Kidney epithelial cell (primary cell): Measurements from ENCODE around the gene MUC16. TPM values are rescaled to one million over a fixed set of nuclear protein-coding genes. Genes with fewer than 3 reads are reported as not detected.

Experiments
- DNase-seq: peaks from one replicate; pipeline ENCODE4 v3.0.0-alpha.2; 2010; ENCODE audit warnings: low read depth
- H3K27me3 ChIP-seq: 2 replicates; pipeline ENCODE4 v1.6.0; 2011; ENCODE audit warnings: low read length; ENCODE audit not compliant: control insufficient read depth, insufficient read depth
- H3K36me3 ChIP-seq: 2 replicates; pipeline ENCODE4 v1.5.1; 2011; ENCODE audit warnings: low read length; ENCODE audit not compliant: control insufficient read depth, insufficient read depth
- H3K4me3 ChIP-seq: 2 replicates; pipeline ENCODE4 v1.5.1; 2011; ENCODE audit warnings: low read depth, mild to moderate bottlenecking, control low read depth, low read length
- CTCF ChIP-seq: IDR thresholded peaks from 2 replicates; pipeline ENCODE4 v1.5.1; 2011; ENCODE audit warnings: mild to moderate bottlenecking, moderate library complexity, low read length, control low read depth, inconsistent platforms; ENCODE audit not compliant: insufficient read depth, poor library complexity, severe bottlenecking
- total RNA-seq: library from RNA; depleted of rRNA; stranded (reverse); fragments of >200 nt; gene quantifications from 2 replicates; pipeline ENCODE4 v1.2.3, GENCODE V29; 2015

MUC16 gene
- total RNA-seq, 1 donor from 2014 or later, result 0.50 TPM

- TF ChIP-seq CTCF, result no peak
- no peak overlapping the region for H3K4me3 ChIP-seq
- no peaks in the 10 kb centered on the region for H3K36me3 ChIP-seq
- no peaks in the 10 kb centered on the region for H3K27me3 ChIP-seq
- no peak for DNase-seq
Measured at GRCh38 chr19:9011875-9012274, 1.7 kb upstream of the MUC16 start.

- no peak overlapping the region for H3K4me3 ChIP-seq
- H3K27me3 ChIP-seq, result no peaks in the 10 kb centered on the region
- TF ChIP-seq CTCF, result no peak
- no peaks in the 10 kb centered on the region for H3K36me3 ChIP-seq
- no peak for DNase-seq
Measured at GRCh38 chr19:9010693-9011092, 484 bp upstream of the MUC16 start.

- no peak for TF ChIP-seq CTCF
- Histone ChIP-seq H3K36me3 (no peaks in the 10 kb centered on the region), H3K27me3 (no peaks in the 10 kb centered on the region), H3K4me3 (no peak overlapping the region)
- DNase-seq, result no peak
Measured at GRCh38 chr19:9009431-9009830, 778 bp downstream of the MUC16 start.

DNA sequence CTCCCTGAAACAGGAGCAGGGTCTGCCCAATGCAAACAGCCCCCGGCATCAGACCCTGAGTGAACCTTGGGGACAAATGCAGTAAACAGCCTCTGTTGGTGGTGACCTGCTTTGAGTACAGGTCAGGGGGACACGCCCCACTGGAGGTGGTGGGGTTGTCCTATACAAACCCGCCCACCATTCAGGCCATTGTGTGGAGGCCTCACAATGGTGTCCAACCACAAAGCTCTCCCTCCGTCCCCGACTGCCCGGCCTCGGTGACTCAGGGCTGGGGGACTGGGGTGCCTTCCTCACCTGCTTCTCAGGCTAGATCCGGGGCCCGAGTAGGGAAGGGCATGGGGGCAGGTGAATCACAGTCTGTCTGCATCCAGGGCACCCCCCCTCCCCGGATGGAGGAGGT lies 1.5 kb downstream of the MUC16 start:
- H3K27me3 ChIP-seq, result no peaks in the 10 kb centered on the region
- H3K36me3 ChIP-seq, result no peaks in the 10 kb centered on the region
- no peak for DNase-seq
- TF ChIP-seq CTCF, result no peak
- no peak overlapping the region for H3K4me3 ChIP-seq

DNA sequence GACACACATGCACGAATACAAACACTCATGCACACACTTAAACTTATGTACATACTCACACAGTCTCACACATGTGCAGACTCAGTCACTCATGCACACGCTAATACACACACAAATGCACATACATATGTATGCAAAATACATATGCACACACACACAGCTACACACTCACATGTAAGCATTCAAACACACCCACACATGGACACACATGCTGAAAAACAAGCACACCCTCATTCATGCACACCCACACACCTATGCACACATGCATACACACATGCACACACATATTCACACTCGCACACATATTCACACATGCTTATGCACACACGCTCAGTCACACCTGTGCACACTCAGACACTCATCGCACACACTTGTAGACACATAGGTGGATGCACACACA lies 9.3 kb downstream of the MUC16 start:
- TF ChIP-seq CTCF, result no peak
- Histone ChIP-seq H3K4me3 (no peak overlapping the region), H3K27me3 (no peaks in the 10 kb centered on the region), H3K36me3 (no peaks in the 10 kb centered on the region)
- DNase-seq, result no peak

DNA sequence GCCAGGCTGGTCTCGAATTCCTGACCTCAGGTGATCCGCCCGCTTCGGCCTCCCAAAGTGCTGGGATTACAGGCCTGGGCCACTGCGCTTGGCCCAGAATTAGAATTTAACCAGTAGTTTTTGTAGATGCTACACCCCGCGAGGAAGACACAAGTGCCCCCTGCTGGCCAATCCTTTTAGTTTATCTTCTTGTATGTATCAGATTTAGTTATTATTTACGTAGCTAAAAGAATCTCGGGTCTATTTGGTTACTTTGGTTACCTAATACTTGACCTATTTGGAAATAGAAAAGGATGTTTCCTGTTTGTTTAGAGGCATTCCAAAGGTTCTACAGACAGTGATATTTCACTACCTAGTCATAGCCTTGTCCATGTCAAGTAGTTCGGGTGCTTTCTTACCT lies 22.0 kb downstream of the MUC16 start:
- TF ChIP-seq CTCF, result no peak
- Histone ChIP-seq H3K36me3 (no peaks in the 10 kb centered on the region), H3K4me3 (no peak overlapping the region), H3K27me3 (no peaks in the 10 kb centered on the region)
- no peak for DNase-seq
